Bone marrow (tissue), 2 donors: ENCODE measurements around the gene PRDM16.
A peak's percentile ranks its signal among the peaks of the same experiment; 100 is the strongest.

Source experiments
- DNase-seq, 2 donors: peaks; one replicate each; lab custom pipeline; 2025; lab: John Stamatoyannopoulos, UW

The PRDM16 gene

GRCh38 chr1:3451994-3452865 is 383.2 kb downstream of the PRDM16 start:
- DNase-seq, result no peak

DNA sequence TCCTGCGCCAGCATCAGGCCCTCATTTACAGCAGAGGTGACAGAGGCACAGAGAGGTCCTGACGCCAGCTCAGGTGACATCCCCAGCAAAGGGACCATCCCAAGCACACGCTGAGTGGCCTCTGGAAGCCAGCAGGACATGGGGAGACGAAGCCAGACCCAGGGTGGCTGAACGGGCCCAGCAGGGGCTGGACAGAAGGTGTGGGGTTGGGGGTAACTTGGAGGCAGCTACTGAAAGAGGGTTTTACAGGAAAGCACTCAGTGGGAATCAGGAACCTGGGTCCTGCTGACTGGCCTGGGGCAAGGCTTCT is 383.8 kb downstream of the PRDM16 start:
- no peak for DNase-seq

DNA sequence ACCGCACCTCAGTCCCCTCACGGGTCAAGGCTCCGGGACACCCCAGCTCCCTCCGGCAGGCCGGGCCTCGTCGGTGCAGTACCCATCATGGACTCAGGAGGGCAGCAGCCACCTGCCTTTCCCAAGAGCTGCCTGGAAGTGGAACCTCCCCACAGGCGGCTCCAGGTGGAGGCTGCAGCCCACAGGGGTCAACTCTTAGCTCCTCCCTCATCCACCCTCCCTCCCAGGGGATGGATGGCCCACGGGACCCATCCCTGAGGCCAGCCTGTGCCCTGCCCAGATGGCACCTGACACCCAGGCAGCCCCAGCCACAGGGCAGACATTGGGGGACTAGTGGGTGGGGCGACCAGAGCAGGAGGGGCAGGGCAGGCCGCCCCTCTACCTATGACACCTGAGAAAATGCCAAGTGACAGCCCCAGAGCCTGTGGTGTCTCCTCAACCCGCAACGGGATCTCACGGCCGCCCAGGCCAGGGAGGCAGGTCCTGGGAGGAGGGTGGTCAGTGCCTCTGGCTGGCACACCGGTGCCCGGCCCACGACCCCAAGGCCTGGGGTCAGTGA is 384.3 kb downstream of the PRDM16 start:
- DNase-seq, result peak; percentile 19 to 42

GRCh38 chr1:3453891-3454810 is 385.1 kb downstream of the PRDM16 start, which contains the start of gene ARHGEF16:
TSS of gene ARHGEF16 (plus strand) at chr1:3454665. CDS start at chr1:3463085, 8,420 bp downstream.
- DNase-seq, result peak in 1 of 2 donors; percentile 12

DNA sequence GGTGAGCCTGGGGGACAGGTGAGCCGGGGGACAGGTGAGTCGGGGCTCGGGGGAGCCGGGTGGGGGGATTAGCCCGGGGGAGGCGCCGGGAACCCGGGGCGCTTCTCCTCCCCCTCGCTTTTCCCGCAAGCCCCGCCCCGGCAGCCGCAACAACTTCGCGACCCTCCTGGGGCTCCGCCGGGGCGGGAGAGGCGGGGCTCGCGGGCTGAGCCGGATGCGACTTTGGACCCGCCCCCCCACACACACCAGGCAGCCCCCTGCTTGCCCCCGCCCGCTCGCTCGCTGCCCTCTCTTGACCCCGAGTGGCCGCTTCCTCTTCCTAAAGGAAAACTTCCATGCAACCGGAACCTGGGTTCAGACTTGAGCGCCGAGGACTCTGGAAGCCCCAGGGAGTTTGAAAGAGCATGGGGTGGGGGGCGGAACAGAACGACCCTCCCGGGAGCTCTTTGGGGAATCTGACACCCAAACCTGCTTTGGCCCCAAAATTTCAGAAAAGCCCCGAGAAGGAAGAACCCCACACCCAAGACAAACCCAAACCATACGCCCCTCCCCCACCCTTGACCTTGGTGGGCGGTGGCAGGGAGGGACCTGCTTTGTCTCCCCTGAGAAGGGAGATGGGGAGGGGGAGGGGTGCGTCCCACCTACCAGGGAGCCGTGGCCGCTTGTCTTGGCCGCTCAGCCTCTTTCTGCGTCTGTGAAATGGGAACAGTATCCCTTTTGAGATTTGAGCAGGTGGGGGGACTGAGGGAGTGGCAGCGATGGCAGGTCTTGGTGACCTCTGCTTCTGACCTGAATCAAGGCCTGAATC is 386.0 kb downstream of the PRDM16 start:
- no peak for DNase-seq

- no peak for DNase-seq
These were observed 386.9 kb downstream of the PRDM16 start for GRCh38 chr1:3455670-3456448.

DNA sequence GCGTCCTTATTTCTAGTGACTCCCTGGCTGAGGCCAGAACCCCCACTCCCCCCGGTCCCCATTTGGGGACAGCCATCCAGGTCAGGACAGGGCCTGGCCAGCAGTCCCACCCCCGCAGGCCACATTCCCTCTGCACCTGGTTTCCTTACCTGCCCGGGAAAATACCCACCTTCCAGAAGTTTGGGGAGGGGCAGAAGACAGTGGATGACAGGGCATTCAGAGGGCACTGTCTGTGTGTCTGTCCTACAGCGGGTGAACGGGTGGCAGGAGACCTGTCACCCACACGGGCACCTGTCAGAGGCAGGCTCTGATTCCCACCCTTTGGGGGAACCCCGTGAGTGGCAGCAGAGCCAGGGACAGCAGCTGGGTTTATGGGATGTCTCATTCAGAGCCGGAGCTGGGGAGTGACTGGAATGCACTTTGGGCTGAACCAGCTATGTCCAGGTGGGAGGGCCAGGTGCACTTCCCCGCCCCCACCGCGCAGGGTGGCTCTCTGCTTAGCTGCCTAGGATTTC is 387.5 kb downstream of the PRDM16 start:
- DNase-seq, result no peak

DNA sequence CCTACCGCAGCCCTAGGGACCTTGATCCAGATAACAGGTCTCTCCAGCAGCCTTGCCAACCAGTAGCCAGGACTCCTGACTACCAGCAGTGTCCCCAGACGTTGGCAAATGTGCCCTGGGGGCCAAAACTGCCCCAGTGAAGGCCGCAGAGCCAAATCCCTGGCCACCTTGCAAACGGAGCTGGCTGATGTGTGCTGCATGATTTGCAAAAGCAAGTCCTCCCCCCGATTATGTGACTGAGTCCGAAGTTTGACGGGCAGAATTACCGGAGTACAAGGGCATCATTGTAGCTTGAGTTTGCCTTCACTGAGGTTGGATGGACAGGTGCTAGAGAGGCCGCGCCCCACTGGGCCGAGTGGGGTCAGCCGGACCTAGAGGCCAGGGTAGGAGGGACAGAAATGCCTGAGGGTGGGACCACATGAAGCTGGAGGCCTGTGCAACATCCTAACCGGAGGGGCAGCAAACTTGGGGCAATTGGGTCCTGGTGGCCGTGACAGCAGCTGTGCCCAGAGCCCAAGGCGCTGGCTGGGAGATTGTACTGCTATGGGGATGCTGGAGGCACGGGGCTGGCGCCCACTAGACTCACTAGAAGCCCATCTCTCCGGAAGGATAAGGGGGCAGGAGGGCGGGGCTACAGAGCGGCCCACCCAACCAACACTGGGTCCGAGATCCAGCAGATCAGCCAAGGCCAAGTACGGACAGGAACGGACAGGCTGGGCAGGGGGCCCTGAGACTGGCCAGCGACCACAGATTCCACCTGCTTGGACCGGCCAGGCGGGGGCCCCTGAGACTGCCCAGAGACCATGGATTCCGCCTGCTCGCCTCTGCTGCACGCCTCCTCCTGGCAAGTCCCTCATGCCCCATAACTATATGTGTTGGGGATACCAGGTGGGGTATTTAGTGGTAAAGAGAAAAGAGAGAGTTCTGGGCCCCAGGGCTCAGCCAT is 388.2 kb downstream of the PRDM16 start:
- no peak for DNase-seq

DNA sequence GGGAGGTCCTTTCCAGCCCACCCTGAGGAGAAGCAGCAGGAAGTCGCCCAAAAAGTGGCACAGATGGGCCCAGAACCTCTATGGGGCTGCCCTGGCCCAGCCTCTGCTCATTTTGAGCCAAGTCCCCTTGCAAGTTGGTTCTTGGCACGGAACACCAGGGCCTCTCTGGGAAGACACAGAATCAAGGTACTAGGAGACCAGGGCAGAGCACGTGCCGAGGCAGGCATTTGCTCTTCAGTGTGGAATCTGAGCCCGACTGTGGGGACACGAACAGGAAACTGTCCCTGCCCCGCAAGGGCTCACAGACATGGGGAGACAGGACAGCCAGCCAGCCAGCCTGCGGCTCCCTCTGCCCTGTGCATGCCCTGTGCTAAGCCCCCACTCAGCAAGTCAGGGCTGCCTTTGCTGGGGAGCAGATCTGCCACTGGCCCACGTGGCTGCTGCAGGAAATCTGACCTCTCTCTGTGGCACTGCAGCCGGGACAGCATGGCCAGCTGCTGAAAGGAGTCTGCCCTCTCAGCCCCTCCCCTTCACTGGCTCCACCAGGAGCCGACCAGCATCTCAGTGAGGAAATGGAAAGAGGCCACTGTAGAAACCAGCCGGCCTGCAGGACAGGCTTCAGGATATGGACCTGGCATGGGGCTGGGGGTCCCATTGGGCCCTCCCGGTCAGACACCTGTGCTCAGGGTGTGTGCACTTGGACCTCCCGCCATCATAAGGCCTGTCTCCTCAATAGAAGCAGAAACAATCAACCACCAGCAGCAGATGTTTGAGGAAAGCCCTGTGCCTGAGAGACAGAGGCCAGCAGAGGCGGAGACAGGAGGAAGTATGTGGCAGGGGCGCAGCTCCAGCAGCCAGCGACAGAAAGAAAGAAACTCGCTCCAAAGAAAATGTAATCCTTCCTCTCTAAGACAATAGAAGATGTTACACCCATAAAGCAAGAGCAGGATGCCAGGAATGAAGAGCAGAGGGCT is 389.2 kb downstream of the PRDM16 start:
- DNase-seq, result no peak

DNA sequence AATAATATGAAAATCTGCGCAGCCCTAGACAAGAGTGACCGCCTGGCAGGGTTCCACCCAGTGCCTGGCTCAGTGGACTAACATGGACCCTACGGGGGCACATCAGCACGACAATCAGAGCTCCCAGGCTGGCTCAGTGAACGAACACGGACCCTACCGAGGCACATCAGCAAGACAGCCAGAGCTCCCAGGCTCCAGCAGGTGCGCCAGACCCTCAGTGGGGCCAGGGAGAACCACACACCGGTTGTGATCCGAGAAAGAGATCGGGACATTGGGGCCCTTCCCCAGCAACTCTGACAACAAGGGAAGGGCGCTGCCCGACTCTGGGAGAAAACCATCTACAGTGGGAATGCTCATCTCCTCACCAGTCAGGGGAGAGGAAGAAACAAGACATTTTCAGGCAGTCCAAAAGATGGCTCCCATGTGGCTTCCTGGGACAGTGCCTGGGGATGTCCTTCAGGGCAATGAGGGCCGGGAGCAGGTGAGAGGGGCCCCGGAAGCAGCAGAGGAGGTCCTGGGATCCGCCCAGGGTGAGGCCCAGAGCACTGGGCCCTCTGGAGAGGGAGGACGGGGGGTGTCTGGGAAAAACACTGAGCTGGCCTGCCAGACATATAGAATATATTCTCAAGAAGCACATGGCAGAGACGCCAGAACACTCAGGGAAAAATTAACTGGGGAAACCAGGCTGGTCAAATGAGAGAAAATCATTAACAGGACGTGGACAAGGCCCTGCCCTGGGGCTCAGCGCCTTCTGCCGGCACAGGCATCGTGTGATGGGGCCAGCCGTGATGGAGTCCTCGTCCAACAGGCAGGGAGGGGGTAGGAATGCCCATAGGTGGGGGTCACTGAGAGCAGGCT is 390.3 kb downstream of the PRDM16 start:
- DNase-seq, result no peak

DNA sequence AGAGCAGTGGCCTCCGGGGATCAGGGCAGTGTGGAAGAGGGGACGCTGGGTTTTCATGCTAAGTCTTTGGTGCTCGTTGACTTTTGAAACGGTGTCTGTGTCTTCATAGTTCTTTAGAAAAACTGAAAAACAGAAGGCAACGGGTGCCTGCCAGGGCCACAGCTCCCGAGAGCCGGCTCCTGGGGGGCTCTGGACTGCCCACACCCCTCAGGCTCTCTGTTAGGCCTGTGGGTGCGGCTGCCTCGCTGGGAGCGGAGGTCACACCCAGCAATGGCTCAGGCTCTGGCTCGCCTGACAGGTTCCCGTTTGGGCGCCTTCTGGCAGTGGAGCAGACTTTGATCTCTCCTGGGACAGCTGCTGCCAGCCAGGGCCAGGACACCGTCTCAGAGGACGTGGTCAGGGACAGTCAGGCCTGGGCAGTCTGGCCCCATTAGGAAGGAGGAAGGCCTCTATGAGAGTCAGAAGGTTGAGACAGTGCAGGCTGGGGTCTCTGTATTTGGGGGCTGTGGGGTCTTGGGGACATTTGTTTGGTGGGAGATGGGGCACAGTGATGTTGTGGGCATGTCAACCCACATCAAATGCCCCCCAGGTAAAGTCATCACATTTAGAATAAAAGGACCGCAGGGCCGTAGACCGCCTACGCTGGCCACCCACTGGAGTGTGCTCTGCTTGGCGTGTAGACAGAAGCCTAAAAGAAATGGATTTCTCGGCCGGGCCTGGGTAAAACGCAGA is 391.1 kb downstream of the PRDM16 start:
- no peak for DNase-seq

DNA sequence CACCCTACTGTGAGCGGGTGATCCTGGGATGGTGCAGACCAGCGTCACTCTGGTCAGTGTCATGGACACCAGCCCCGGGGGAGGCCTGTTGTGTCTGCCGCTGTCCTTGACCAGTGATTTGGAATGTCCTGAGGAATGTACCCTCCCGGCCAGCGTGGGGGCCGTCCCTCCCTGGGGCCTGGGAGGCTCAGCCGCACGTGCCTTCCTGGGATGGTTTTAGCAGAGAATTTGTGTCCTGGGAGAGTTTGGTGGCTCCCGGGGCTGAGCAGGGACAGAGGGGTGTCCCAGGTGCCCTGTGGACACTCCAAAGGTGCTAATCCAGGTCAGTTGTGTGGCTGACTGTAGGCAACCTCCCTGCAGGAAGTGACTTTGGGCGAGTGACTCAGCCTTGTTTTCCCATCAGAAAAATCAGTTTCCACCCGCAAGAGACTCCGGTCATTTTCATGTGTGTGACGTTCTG is 391.7 kb downstream of the PRDM16 start:
- no peak for DNase-seq

GRCh38 chr1:3461238-3461933 is 392.4 kb downstream of the PRDM16 start:
- no peak for DNase-seq

DNA sequence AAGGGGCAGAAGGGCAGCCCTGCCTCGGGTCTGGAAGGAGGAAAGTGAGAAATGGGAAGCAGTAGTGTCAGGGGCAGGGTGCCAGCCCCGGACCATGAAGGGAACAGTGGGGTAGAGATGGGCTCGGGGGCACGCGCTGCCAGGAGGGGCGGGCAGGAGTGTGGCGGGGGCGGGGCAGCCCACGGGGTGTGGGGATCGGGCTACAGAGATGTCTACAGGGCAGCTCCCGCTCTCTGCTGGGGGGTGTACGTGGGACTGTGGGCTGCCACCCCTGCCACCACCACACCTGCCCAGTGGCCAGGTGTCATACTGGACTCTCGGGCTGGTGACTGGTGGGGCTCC is 392.9 kb downstream of the PRDM16 start:
- DNase-seq, result no peak

- DNase-seq, result no peak
These were observed 393.5 kb downstream of the PRDM16 start for GRCh38 chr1:3462356-3463012.

GRCh38 chr1:3463013-3463385 is 394.0 kb downstream of the PRDM16 start:
- no peak for DNase-seq
